ENCODE data around the gene ATF6B. TPM values are rescaled to one million over a fixed set of nuclear protein-coding genes. Genes with fewer than 3 reads are reported as not detected.
"Not testable (repeated sequence)": the region's sequence is repeated elsewhere in the genome, so short reads cannot be mapped to it uniquely, and the experiment has no call there.

The ATF6B gene
- total RNA-seq, 2 donors from 2014 or later: 83.3 to 131 TPM

DNA sequence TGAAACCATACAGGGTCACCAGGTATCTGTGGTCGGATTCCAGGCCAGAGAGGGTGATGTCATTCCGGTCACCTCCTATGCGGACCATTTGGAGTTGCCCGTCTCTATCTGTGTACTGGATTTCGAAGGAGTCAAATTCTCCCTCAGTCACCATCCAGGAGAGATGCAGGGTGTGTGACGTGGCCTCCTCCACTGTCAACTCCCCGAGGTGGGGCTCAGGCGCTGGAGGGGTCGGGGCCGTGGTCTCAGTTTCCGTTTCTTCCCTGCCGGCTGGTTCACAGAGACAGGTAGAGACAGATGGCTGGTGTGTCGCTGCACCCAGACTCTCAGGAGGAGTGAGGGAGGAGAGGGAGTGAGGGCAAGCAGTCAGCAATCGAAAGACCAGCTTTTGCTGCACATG lies 59.2 kb downstream of the ATF6B start:
- H3K36me3 ChIP-seq: no peaks in the 10 kb centered on the region
- H3K27me3 ChIP-seq: no peaks in the 10 kb centered on the region
- no peak overlapping the region for H3K27ac ChIP-seq
- H3K4me3 ChIP-seq: no peak overlapping the region
- no peak for DNase-seq
- H3K9me3 ChIP-seq: no peaks in the 10 kb centered on the region
- TF ChIP-seq, protein P1, sequence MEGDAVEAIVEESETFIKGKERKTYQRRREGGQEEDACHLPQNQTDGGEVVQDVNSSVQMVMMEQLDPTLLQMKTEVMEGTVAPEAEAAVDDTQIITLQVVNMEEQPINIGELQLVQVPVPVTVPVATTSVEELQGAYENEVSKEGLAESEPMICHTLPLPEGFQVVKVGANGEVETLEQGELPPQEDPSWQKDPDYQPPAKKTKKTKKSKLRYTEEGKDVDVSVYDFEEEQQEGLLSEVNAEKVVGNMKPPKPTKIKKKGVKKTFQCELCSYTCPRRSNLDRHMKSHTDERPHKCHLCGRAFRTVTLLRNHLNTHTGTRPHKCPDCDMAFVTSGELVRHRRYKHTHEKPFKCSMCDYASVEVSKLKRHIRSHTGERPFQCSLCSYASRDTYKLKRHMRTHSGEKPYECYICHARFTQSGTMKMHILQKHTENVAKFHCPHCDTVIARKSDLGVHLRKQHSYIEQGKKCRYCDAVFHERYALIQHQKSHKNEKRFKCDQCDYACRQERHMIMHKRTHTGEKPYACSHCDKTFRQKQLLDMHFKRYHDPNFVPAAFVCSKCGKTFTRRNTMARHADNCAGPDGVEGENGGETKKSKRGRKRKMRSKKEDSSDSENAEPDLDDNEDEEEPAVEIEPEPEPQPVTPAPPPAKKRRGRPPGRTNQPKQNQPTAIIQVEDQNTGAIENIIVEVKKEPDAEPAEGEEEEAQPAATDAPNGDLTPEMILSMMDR (IDR thresholded peaks at IDR 0.05): no peak
- intact Hi-C loops (cut with DNase I): no loop called here
- H3K4me1 ChIP-seq: no peaks in the 10 kb centered on the region
- no peak overlapping the region for H3K9ac ChIP-seq (ENCODE audit: low read depth in 2 of 2, low read length in 2 of 2)

DNA sequence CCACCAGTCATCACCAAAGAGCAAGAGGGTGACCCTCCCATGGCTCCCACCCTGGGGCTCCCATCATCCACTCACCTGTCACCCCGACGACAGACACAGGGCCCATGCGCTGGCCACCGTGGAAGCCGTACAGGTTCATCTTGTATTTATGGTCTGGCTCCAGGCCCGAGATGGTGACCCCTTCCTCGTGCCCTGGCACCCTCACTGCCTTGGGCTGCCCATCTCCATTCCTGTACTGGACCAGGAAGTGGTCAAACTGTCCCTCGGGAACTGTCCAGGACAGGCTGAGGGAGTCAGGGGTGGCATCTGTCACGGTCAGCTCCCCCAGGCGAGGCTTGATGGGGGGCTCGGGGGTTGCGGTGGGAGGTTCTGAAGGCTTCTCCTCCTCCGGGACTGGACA lies 59.7 kb downstream of the ATF6B start:
- H3K27ac ChIP-seq; H3K36me3 ChIP-seq; H3K27me3 ChIP-seq; H3K9ac ChIP-seq (ENCODE audit: low read depth in 2 of 2, low read length in 2 of 2); DNase-seq; H3K4me1 ChIP-seq; H3K9me3 ChIP-seq; H3K4me3 ChIP-seq; intact Hi-C loops (cut with DNase I): not testable (repeated sequence)

DNA sequence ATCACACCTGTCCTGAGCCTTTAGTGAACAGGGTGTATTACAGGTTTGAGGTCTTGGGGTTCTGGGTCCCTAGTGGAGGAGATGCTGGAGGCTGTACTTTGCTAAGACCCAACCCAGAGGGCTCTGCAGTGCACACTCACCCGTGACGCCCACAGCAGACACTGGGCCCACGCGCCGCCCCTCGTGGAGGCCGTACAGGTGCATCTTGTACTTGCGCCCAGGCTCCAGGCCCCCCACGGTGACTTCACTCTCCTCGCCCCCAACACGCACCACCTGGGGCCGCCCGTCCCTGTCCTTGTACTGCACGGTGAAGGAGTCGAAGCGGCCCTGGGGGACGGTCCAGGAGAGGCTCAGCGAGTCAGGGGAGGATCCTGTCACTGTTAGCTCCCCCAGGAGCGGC lies 60.5 kb downstream of the ATF6B start:
- H3K4me3 ChIP-seq; intact Hi-C loops (cut with DNase I); H3K9ac ChIP-seq (ENCODE audit: low read depth in 2 of 2, low read length in 2 of 2); H3K27ac ChIP-seq; H3K4me1 ChIP-seq; H3K9me3 ChIP-seq; DNase-seq; H3K27me3 ChIP-seq; H3K36me3 ChIP-seq: not testable (repeated sequence)

Small RNAs within 50 kb of the gene (microRNA-seq; reads per million reads assigned to microRNA genes)
- gene MIR6721: not detected

Other genes with a start within 250 kb of the ATF6B start
- 100 to 1,000 TPM; 546 to 779 TPM for gene SLC44A4, start 249.2 kb downstream of the ATF6B start, total RNA-seq
- 10 to 100 TPM; 28.4 to 52.1 TPM for gene EHMT2, start 230.5 kb downstream of the ATF6B start, total RNA-seq
- 1 to 10 TPM; 2.0 to 4.9 TPM for gene ZBTB12, start 226.2 kb downstream of the ATF6B start, total RNA-seq
- gene C2, start 200.5 kb downstream of the ATF6B start, total RNA-seq: 10 to 100 TPM in 1 of 2 donors, 1 to 10 TPM in 1; 7.8 to 15.2 TPM
- gene CFB, start 182.2 kb downstream of the ATF6B start, total RNA-seq: 10 to 100 TPM; 20.4 to 60.6 TPM
- gene NELFE, start 169.3 kb downstream of the ATF6B start, total RNA-seq: 10 to 100 TPM; 50.3 to 55.6 TPM
- gene SKIC2, start 169.1 kb downstream of the ATF6B start, total RNA-seq: 10 to 100 TPM; 52.5 to 81.1 TPM
- 10 to 100 TPM; 13.0 to 16.1 TPM for gene DXO, start 156.1 kb downstream of the ATF6B start, total RNA-seq
- gene C4A, start 146.2 kb downstream of the ATF6B start, total RNA-seq: 10 to 100 TPM; 15.9 to 23.4 TPM
- gene C4B, start 113.5 kb downstream of the ATF6B start, total RNA-seq: 10 to 100 TPM; 11.9 to 19.4 TPM
- gene CYP21A2, start 89.8 kb downstream of the ATF6B start, total RNA-seq: 1 to 10 TPM in 1 of 2 donors, not detected in 1; 3.3 TPM
- gene TNXB, start 18.9 kb downstream of the ATF6B start, total RNA-seq: 10 to 100 TPM in 1 of 2 donors, 1 to 10 TPM in 1; 7.3 to 20.1 TPM
- 1 to 10 TPM; 5.2 to 8.1 TPM for gene FKBPL, start 2.0 kb upstream of the ATF6B start, total RNA-seq
- under 1 TPM; 0.72 to 0.90 TPM for gene PRRT1, start 23.7 kb upstream of the ATF6B start, total RNA-seq
- 10 to 100 TPM; 18.4 to 21.0 TPM for gene PPT2, start 25.9 kb upstream of the ATF6B start, total RNA-seq
- 10 to 100 TPM; 10.4 to 13.7 TPM for gene EGFL8, start 36.3 kb upstream of the ATF6B start, total RNA-seq
- gene AGPAT1, start 47.8 kb upstream of the ATF6B start, total RNA-seq: 10 to 100 TPM; 44.1 to 54.5 TPM
- 10 to 100 TPM; 75.8 to 87.4 TPM for gene RNF5, start 50.2 kb upstream of the ATF6B start, total RNA-seq
- 10 to 100 TPM in 1 of 2 donors, 1 to 10 TPM in 1; 4.1 to 10.1 TPM for gene AGER, start 56.0 kb upstream of the ATF6B start, total RNA-seq
- 10 to 100 TPM; 47.5 TPM for gene PBX2, start 62.0 kb upstream of the ATF6B start, total RNA-seq
- gene GPSM3, start 64.4 kb upstream of the ATF6B start, total RNA-seq: 1 to 10 TPM; 6.7 to 8.6 TPM
- 1 to 10 TPM; 2.9 to 3.7 TPM for gene NOTCH4, start 95.8 kb upstream of the ATF6B start, total RNA-seq
- gene TSBP1, start 243.7 kb upstream of the ATF6B start, total RNA-seq: not detected

All from colonic mucosa (tissue), 4 donors.